HG03558 (cell line): ENCODE data around the gene HUWE1.

Experiments used
- ATAC-seq: cut with Tn5 transposase; IDR thresholded peaks from one replicate; pipeline ENCODE4 v1.9.1; 2021; ENCODE audit warnings: moderate number of reproducible peaks; ENCODE audit not compliant: unreplicated experiment; ENCODE audit errors: extremely low read depth

Gene HUWE1

GRCh38 chrX:53621418-53621986 is 65.0 kb downstream of the HUWE1 start:
- ATAC-seq = no peak

GRCh38 chrX:53616946-53617345 is 69.6 kb downstream of the HUWE1 start:
- ATAC-seq = no peak

GRCh38 chrX:53606456-53606855 is 80.1 kb downstream of the HUWE1 start:
- no peak for ATAC-seq

GRCh38 chrX:53605004-53605403 is 81.5 kb downstream of the HUWE1 start:
- ATAC-seq = no peak

- no peak for ATAC-seq
Observed at GRCh38 chrX:53599781-53600396, 86.6 kb downstream of the HUWE1 start.

- ATAC-seq = no peak
Observed at GRCh38 chrX:53598169-53598568, 88.3 kb downstream of the HUWE1 start.

- ATAC-seq = no peak
Observed at GRCh38 chrX:53595266-53595810, 91.2 kb downstream of the HUWE1 start.

- no peak for ATAC-seq
Observed at GRCh38 chrX:53594354-53594753, 92.2 kb downstream of the HUWE1 start.

GRCh38 chrX:53587795-53588420 is 98.6 kb downstream of the HUWE1 start:
- ATAC-seq = no peak

GRCh38 chrX:53584891-53585290 is 101.6 kb downstream of the HUWE1 start:
- ATAC-seq = no peak

- ATAC-seq = no peak
Observed at GRCh38 chrX:53583571-53583970, 102.9 kb downstream of the HUWE1 start.

GRCh38 chrX:53580742-53581504 is 105.6 kb downstream of the HUWE1 start:
- no peak for ATAC-seq

GRCh38 chrX:53571494-53571893 is 115.0 kb downstream of the HUWE1 start:
- ATAC-seq = no peak

- no peak for ATAC-seq
Observed at GRCh38 chrX:53563324-53563723, 123.2 kb downstream of the HUWE1 start.

GRCh38 chrX:53561912-53562311 is 124.6 kb downstream of the HUWE1 start:
- no peak for ATAC-seq

GRCh38 chrX:53558646-53559045 is 127.9 kb downstream of the HUWE1 start:
- ATAC-seq = no peak

- ATAC-seq = no peak
Observed at GRCh38 chrX:53556868-53557267, 129.7 kb downstream of the HUWE1 start.

GRCh38 chrX:53550756-53551463 is 135.6 kb downstream of the HUWE1 start:
- no peak for ATAC-seq

- no peak for ATAC-seq
Observed at GRCh38 chrX:53547668-53548067, 138.9 kb downstream of the HUWE1 start.

GRCh38 chrX:53544936-53545335 is 141.6 kb downstream of the HUWE1 start:
- no peak for ATAC-seq
